ENCODE measurements around the gene PADI1.

PADI1 gene

GRCh38 chr1:17200246-17200645 lies 4.7 kb upstream of the PADI1 start:
- Histone ChIP-seq H3K9me2 (replicated peaks; ENCODE audit: insufficient read depth, low read length) (no peaks in the 10 kb centered on the region), H2AFZ (ENCODE audit: low read depth, low read length, severe bottlenecking) (no peak overlapping the region), H3K9ac (ENCODE audit: low read length) (no peak overlapping the region), H3K79me2 (ENCODE audit: insufficient read depth, low read length) (no peaks in the 10 kb centered on the region), H3K27ac (ENCODE audit: low read depth, low read length) (no peak overlapping the region), H3K36me3 (ENCODE audit: low read length) (no peaks in the 10 kb centered on the region), H4K20me1 (ENCODE audit: low read depth, low read length) (no peaks in the 10 kb centered on the region), H3K4me3 (ENCODE audit: insufficient read depth, low read length, poor library complexity, severe bottlenecking) (no peak overlapping the region), H3K27me3 (ENCODE audit: low read length) (no peaks in the 10 kb centered on the region), H3K9me3 (ENCODE audit: insufficient read depth, low read length) (no peaks in the 10 kb centered on the region), H3F3A (ENCODE audit: insufficient read depth) (no peaks in the 10 kb centered on the region), H3K4me2 (ENCODE audit: low read depth, low read length, poor library complexity, severe bottlenecking) (no peak overlapping the region)
- TF ChIP-seq EZH2phosphoT487 (conservative IDR thresholded peaks at IDR 0.05; ENCODE audit: low read length) (no peak), CTCF (IDR thresholded peaks at IDR 0.05; ENCODE audit: insufficient read depth, low read length, poor library complexity, severe bottlenecking) (no peak)

GRCh38 chr1:17200756-17201155 lies 4.2 kb upstream of the PADI1 start:
- H3K4me2 ChIP-seq (ENCODE audit: low read depth, low read length, poor library complexity, severe bottlenecking) = no peak overlapping the region
- H3K4me3 ChIP-seq (ENCODE audit: insufficient read depth, low read length, poor library complexity, severe bottlenecking) = no peak overlapping the region
- TF ChIP-seq EZH2phosphoT487 (conservative IDR thresholded peaks at IDR 0.05; ENCODE audit: low read length) (no peak), CTCF (IDR thresholded peaks at IDR 0.05; ENCODE audit: insufficient read depth, low read length, poor library complexity, severe bottlenecking) (no peak)
- H3K79me2 ChIP-seq (ENCODE audit: insufficient read depth, low read length) = no peaks in the 10 kb centered on the region
- H3K27ac ChIP-seq (ENCODE audit: low read depth, low read length) = no peak overlapping the region
- H4K20me1 ChIP-seq (ENCODE audit: low read depth, low read length) = no peaks in the 10 kb centered on the region
- H3K36me3 ChIP-seq (ENCODE audit: low read length) = no peaks in the 10 kb centered on the region
- no peaks in the 10 kb centered on the region for H3K27me3 ChIP-seq (ENCODE audit: low read length)
- no peaks in the 10 kb centered on the region for H3K9me3 ChIP-seq (ENCODE audit: insufficient read depth, low read length)
- H3F3A ChIP-seq (ENCODE audit: insufficient read depth) = no peaks in the 10 kb centered on the region
- no peak overlapping the region for H2AFZ ChIP-seq (ENCODE audit: low read depth, low read length, severe bottlenecking)
- no peaks in the 10 kb centered on the region for H3K9me2 ChIP-seq (replicated peaks; ENCODE audit: insufficient read depth, low read length)
- H3K9ac ChIP-seq (ENCODE audit: low read length) = no peak overlapping the region

- Histone ChIP-seq H2AFZ (ENCODE audit: low read depth, low read length, severe bottlenecking) (no peak overlapping the region), H3K27me3 (ENCODE audit: low read length) (no peaks in the 10 kb centered on the region), H3F3A (ENCODE audit: insufficient read depth) (no peaks in the 10 kb centered on the region), H3K27ac (ENCODE audit: low read depth, low read length) (no peak overlapping the region), H4K20me1 (ENCODE audit: low read depth, low read length) (no peaks in the 10 kb centered on the region), H3K36me3 (ENCODE audit: low read length) (no peaks in the 10 kb centered on the region), H3K9me3 (ENCODE audit: insufficient read depth, low read length) (no peaks in the 10 kb centered on the region), H3K9me2 (replicated peaks; ENCODE audit: insufficient read depth, low read length) (no peaks in the 10 kb centered on the region), H3K9ac (ENCODE audit: low read length) (no peak overlapping the region), H3K4me3 (ENCODE audit: insufficient read depth, low read length, poor library complexity, severe bottlenecking) (no peak overlapping the region), H3K79me2 (ENCODE audit: insufficient read depth, low read length) (no peaks in the 10 kb centered on the region), H3K4me2 (ENCODE audit: low read depth, low read length, poor library complexity, severe bottlenecking) (no peak overlapping the region)
- TF ChIP-seq CTCF (IDR thresholded peaks at IDR 0.05; ENCODE audit: insufficient read depth, low read length, poor library complexity, severe bottlenecking) (no peak), EZH2phosphoT487 (conservative IDR thresholded peaks at IDR 0.05; ENCODE audit: low read length) (no peak)
These were observed 3.5 kb upstream of the PADI1 start for GRCh38 chr1:17201201-17202021.

Measured in SU-DHL-6 (cell line).